Measurements from ENCODE around the gene ZSWIM5.
"Not testable (repeated sequence)": the region's sequence is repeated elsewhere in the genome, so short reads cannot be mapped to it uniquely, and the experiment has no call there.

The ZSWIM5 gene

GRCh38 chr1:45141247-45142003 is 65.0 kb downstream of the ZSWIM5 start:
- Histone ChIP-seq H3K27me3 (ENCODE audit: insufficient read depth, poor library complexity, severe bottlenecking) (peaks cover 4% of the 10 kb centered on the region), H3K36me3 (ENCODE audit: low read depth) (no peaks in the 10 kb centered on the region), H3K4me3 (ENCODE audit: severe bottlenecking) (no peak overlapping the region), H3K9me3 (ENCODE audit: severe bottlenecking) (no peaks in the 10 kb centered on the region), H3K4me1 (ENCODE audit: insufficient read depth, poor library complexity, severe bottlenecking) (no peaks in the 10 kb centered on the region), H3K27ac (ENCODE audit: poor library complexity, severe bottlenecking) (no peak overlapping the region)
- no peak for DNase-seq (ENCODE audit: low spot score)
- TF ChIP-seq CTCF (IDR thresholded peaks at IDR 0.05; ENCODE audit: poor library complexity, severe bottlenecking) = no peak
- ATAC-seq (ENCODE audit: low read depth) = no peak

GRCh38 chr1:45136984-45137383 is 69.4 kb downstream of the ZSWIM5 start:
- ATAC-seq (ENCODE audit: low read depth) (no peak), DNase-seq (ENCODE audit: low spot score) (no peak)
- Histone ChIP-seq H3K36me3 (ENCODE audit: low read depth) (no peaks in the 10 kb centered on the region), H3K9me3 (ENCODE audit: severe bottlenecking) (no peaks in the 10 kb centered on the region), H3K27ac (ENCODE audit: poor library complexity, severe bottlenecking) (no peak overlapping the region), H3K4me1 (ENCODE audit: insufficient read depth, poor library complexity, severe bottlenecking) (no peaks in the 10 kb centered on the region), H3K27me3 (ENCODE audit: insufficient read depth, poor library complexity, severe bottlenecking) (no peaks in the 10 kb centered on the region), H3K4me3 (ENCODE audit: severe bottlenecking) (no peak overlapping the region)
- TF ChIP-seq CTCF (IDR thresholded peaks at IDR 0.05; ENCODE audit: poor library complexity, severe bottlenecking) = no peak

- Histone ChIP-seq H3K27me3 (ENCODE audit: insufficient read depth, poor library complexity, severe bottlenecking) (no peaks in the 10 kb centered on the region), H3K36me3 (ENCODE audit: low read depth) (no peaks in the 10 kb centered on the region), H3K4me1 (ENCODE audit: insufficient read depth, poor library complexity, severe bottlenecking) (no peaks in the 10 kb centered on the region), H3K27ac (ENCODE audit: poor library complexity, severe bottlenecking) (no peak overlapping the region), H3K4me3 (ENCODE audit: severe bottlenecking) (no peak overlapping the region), H3K9me3 (ENCODE audit: severe bottlenecking) (no peaks in the 10 kb centered on the region)
- ATAC-seq (ENCODE audit: low read depth) = no peak
- no peak for TF ChIP-seq CTCF (IDR thresholded peaks at IDR 0.05; ENCODE audit: poor library complexity, severe bottlenecking)
- no peak for DNase-seq (ENCODE audit: low spot score)
Observed at GRCh38 chr1:45135316-45135715, 71.1 kb downstream of the ZSWIM5 start.

- no peaks in the 10 kb centered on the region for H3K36me3 ChIP-seq (ENCODE audit: low read depth)
- DNase-seq (ENCODE audit: low spot score) (no peak), ATAC-seq (ENCODE audit: low read depth) (no peak)
- no peak overlapping the region for H3K4me3 ChIP-seq (ENCODE audit: severe bottlenecking)
- H3K9me3 ChIP-seq (ENCODE audit: severe bottlenecking) = no peaks in the 10 kb centered on the region
- no peaks in the 10 kb centered on the region for H3K4me1 ChIP-seq (ENCODE audit: insufficient read depth, poor library complexity, severe bottlenecking)
- no peak overlapping the region for H3K27ac ChIP-seq (ENCODE audit: poor library complexity, severe bottlenecking)
- H3K27me3 ChIP-seq (ENCODE audit: insufficient read depth, poor library complexity, severe bottlenecking) = no peaks in the 10 kb centered on the region
- no peak for TF ChIP-seq CTCF (IDR thresholded peaks at IDR 0.05; ENCODE audit: poor library complexity, severe bottlenecking)
Observed at GRCh38 chr1:45134461-45134873, 71.9 kb downstream of the ZSWIM5 start.

GRCh38 chr1:45132719-45133118 is 73.7 kb downstream of the ZSWIM5 start:
- H3K36me3 ChIP-seq (ENCODE audit: low read depth); H3K4me3 ChIP-seq (ENCODE audit: severe bottlenecking); H3K4me1 ChIP-seq (ENCODE audit: insufficient read depth, poor library complexity, severe bottlenecking); H3K9me3 ChIP-seq (ENCODE audit: severe bottlenecking); H3K27ac ChIP-seq (ENCODE audit: poor library complexity, severe bottlenecking); H3K27me3 ChIP-seq (ENCODE audit: insufficient read depth, poor library complexity, severe bottlenecking); ATAC-seq (ENCODE audit: low read depth); DNase-seq (ENCODE audit: low spot score): not testable (repeated sequence)

Data from RWPE2 (cell line).